Endometrial microvascular endothelial cells (primary cell): ENCODE measurements around the gene F11. TPM values are rescaled to one million over a fixed set of nuclear protein-coding genes. Genes with fewer than 3 reads are reported as not detected.
"Not testable (repeated sequence)": the region's sequence is repeated elsewhere in the genome, so short reads cannot be mapped to it uniquely, and the experiment has no call there.

ENCODE experiments used
- in situ Hi-C: cut with HindIII; loops from 2 replicates; pipeline ENCODE4 v1.10.0; 2017; ENCODE audit warnings: low sequenced_read_pairs, low pct_unique_long_range_greater_than_20kb; ENCODE audit errors: inconsistent ontology term
- total RNA-seq: library from RNA; depleted of rRNA; stranded (reverse); fragments of >200 nt; gene quantifications from one replicate; pipeline ENCODE4 v1.2.3, GENCODE V29; 2015; ENCODE audit errors: inconsistent ontology term

The F11 gene
- total RNA-seq, 1 donor from 2014 or later = not detected

GRCh38 chr4:186248643-186249042, 17.3 kb upstream of the F11 start:
- in situ Hi-C loops = no loop called here

DNA sequence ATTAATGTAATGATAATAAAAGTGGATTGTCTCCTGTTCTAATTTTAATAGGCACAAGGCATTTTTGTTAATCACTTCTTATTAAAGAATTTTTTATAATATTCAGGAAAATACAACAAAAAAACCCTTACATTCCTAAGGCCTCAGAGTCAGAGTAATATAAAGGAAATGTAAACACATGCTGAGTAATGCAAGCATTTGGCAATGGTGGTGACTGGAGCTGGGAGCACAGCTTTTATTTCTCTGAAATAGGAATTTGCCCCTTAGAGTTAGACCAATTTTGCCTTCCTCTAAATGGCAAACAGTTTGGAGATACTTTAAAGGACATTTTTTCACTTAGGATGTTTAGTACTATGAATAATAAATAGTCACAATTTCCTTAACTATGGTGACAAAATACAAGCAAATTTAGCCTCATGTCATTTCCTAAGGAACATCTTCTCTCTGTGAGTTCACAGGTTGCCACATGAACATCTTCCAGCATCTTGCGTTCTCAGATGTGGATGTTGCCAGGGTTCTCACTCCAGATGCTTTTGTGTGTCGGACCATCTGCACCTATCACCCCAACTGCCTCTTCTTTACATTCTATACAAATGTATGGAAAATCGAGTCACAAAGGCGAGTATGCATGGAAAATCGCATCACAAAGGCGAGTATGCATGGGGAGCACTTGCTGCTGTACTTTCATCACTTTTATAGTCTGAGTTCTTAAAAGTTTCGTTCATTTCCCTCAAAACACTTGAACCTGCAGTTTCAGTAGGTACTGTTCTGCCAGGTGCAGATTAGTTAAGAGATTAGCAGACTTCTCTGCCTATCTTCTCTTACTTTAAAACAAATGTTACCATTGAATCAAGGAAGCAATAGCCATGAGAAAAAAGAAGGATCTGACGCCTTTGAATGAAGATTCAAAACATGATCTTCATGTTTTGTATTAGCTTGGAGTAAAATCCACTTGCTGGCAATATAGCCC, 15.9 kb upstream of the F11 start:
- in situ Hi-C loops = no loop called here

DNA sequence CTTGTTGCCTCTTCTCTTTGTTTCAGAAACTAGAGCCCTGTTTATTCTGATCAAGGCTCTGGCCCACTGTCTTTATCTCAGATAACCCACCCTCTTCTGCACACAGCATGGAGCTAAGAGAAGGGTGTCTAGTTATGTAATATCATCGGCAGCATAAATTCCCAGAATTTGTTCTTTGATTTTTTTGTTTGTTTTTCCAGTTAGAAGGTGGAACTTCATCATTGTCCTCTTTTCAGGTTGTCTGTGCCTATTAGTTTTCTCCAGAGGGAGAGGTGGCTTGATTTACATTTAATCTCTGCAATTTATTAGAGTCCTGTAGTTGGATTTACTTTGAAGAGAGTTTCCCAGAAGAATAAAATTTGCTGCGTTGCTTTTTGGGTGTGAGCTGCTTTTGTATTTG, 15.2 kb upstream of the F11 start:
- in situ Hi-C loops = no loop called here

DNA sequence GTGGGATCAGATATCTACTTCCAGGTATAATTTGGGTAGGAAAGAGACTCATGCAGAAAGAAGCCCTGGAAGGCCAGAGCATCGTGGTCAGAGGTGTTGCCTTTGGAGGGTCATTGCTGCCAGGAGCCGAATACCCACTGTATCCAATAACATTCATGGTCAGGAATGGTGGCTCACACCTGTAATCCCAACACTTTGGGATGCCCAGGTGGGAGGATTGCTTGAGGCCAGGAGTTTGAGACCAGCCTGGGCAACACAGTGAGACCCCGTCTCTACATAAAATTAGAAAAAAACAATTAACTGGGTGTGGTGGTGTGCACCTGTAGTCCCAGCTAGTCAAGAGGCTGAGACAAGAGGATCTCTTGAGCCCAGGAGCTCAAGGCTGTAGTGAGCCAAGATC, 10.9 kb upstream of the F11 start:
- in situ Hi-C loops = no loop called here

DNA sequence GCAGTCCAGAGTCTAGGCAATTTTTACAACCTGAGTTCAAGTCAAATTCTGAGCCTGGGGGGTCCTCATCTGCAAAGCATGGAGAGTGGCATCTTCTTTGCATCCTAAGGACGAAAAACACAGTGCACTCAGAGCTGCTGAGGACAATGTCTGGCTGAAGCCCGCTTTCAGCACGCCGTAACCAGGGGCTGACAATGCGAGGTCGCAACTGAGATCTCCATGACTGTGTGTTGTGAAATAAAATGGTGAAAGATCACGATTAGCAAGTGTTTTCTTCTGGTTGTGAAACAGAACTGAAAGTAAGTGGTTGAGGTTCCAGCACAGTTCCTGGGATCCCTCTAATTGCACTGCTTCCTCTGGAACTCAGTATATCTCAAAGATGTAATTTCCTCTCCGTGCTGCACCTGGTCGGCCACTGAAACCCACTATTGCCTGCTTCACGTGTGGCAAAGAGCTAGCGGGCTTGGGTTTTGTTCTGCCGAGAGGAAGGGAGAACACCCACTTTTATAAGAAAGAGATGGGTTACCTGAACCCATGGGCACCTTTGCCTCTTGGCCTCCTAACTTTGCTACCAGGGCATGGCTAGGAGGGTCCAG, 7.7 kb upstream of the F11 start:
- in situ Hi-C loops = no loop called here

GRCh38 chr4:186260117-186260503, 5.9 kb upstream of the F11 start:
- in situ Hi-C loops = no loop called here

GRCh38 chr4:186260504-186261448, 5.2 kb upstream of the F11 start:
- in situ Hi-C loops = no loop called here

DNA sequence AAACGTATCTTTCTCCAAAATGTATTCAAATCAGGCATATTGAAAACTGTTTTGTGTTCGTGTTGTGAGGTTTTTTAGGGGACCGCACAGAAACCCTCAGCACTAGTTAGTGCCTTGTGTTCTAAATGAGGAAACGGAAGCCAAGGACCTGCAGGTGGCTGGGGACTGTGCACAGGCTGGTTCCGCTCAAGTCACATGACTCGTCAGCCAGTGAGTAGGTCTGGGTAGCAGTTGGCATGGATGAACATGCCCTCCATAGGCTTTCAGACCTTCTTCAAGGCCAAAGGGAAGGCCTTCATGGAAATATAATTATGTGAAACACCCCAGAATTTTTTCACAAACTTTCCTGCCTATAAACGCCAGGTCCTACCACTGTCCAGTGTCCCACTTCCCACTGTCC, 1.3 kb upstream of the F11 start:
- in situ Hi-C loops = no loop called here

DNA sequence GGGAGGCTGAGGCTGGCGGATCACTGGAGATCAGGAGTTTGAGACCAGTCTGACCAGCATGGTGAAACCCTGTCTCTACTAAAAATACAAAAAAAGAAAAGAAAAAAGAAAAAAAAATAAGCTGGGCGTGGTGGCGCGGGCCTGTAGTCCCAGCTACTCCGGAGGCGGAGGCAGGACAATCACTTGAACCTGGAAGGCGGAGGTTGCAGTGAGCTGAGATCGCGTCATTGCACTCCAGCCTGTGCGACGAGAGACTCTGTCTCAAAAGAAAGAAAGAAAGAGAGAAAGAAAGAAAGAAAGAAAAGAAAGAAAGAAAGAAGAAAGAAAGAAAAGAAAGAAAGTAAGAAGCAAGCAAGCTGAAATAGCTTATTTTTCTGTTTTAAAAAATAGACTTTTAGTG, 739 bp upstream of the F11 start:
- in situ Hi-C loops = not testable (repeated sequence)

- in situ Hi-C loops = no loop called here
Measured at GRCh38 chr4:186266729-186267456, 904 bp downstream of the F11 start.

GRCh38 chr4:186271081-186271678, 5.2 kb downstream of the F11 start:
- in situ Hi-C loops = no loop called here

GRCh38 chr4:186272699-186273391, 6.9 kb downstream of the F11 start:
- in situ Hi-C loops = no loop called here

DNA sequence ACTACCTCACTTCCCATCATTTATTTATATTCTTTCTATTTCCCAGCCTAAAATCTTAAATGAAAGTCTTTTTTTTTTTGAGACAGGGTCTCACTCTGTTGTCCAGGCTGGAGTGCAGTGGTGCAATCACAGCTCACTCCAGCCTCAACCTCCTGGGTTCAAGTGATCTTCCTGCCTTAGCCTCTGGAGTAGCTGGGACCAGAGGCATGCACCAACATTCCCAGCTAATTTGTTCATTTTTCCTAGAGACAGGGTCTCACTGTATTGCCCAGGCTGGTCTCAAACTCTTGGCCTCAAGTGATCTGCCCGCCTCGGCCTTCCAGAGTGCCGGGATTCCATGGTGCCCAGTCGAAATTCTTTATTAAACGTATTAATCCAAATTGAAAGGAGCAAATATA, 7.4 kb downstream of the F11 start:
- in situ Hi-C loops = not testable (repeated sequence)

- in situ Hi-C loops = no loop called here
Measured at GRCh38 chr4:186283311-186283710, 17.3 kb downstream of the F11 start.

- in situ Hi-C loops = no loop called here
Measured at GRCh38 chr4:186285147-186285546, 19.2 kb downstream of the F11 start.

- in situ Hi-C loops = no loop called here
Measured at GRCh38 chr4:186286581-186286980, 20.6 kb downstream of the F11 start.

GRCh38 chr4:186291256-186291890, 25.4 kb downstream of the F11 start:
- in situ Hi-C loops = no loop called here
